ENCODE data around the gene FUNDC2.

The FUNDC2 gene

GRCh38 chrX:155026727-155027508 lies at the start of gene FUNDC2:
FUNDC2 (plus strand) TSS chrX:155026844; CDS start chrX:155026939, 95 bp downstream.
- TF ChIP-seq CTCF (conservative IDR thresholded peaks at IDR 0.05; ENCODE audit: control insufficient read depth, insufficient read depth, low read depth, low read length): no peak
- H3K4me3 ChIP-seq (ENCODE audit: control insufficient read depth, low read depth, low read length): peak within 1 kb of the TSS; percentile 75
- DNase-seq (ENCODE audit: low read depth): peak; percentile 88

- TF ChIP-seq CTCF (conservative IDR thresholded peaks at IDR 0.05; ENCODE audit: control insufficient read depth, insufficient read depth, low read depth, low read length): no peak
- no peak for DNase-seq (ENCODE audit: low read depth)
- H3K4me3 ChIP-seq (ENCODE audit: control insufficient read depth, low read depth, low read length): no peak overlapping the region
Measured at GRCh38 chrX:154979629-154980028, 47.0 kb upstream of the FUNDC2 start.

- TF ChIP-seq CTCF (conservative IDR thresholded peaks at IDR 0.05; ENCODE audit: control insufficient read depth, insufficient read depth, low read depth, low read length): peak; percentile 56
- peak; percentile 66 for DNase-seq (ENCODE audit: low read depth)
- peak overlapping the region; percentile 47 for H3K4me3 ChIP-seq (ENCODE audit: control insufficient read depth, low read depth, low read length)
Measured at GRCh38 chrX:154980330-154981115, 46.1 kb upstream of the FUNDC2 start.

GRCh38 chrX:154981116-154981411 lies 45.6 kb upstream of the FUNDC2 start:
- TF ChIP-seq CTCF (conservative IDR thresholded peaks at IDR 0.05; ENCODE audit: control insufficient read depth, insufficient read depth, low read depth, low read length): no peak
- no peak overlapping the region for H3K4me3 ChIP-seq (ENCODE audit: control insufficient read depth, low read depth, low read length)

GRCh38 chrX:154986826-154987575 lies 39.6 kb upstream of the FUNDC2 start:
- peak; percentile 2 for DNase-seq (ENCODE audit: low read depth)
- no peak overlapping the region for H3K4me3 ChIP-seq (ENCODE audit: control insufficient read depth, low read depth, low read length)
- TF ChIP-seq CTCF (conservative IDR thresholded peaks at IDR 0.05; ENCODE audit: control insufficient read depth, insufficient read depth, low read depth, low read length): no peak

More at GRCh38 chrX:154981116-154981411, 45.6 kb upstream of the FUNDC2 start:
- DNase-seq (ENCODE audit: low read depth): no peak

GRCh38 chrX:154987940-154988339 lies 38.7 kb upstream of the FUNDC2 start:
- TF ChIP-seq CTCF (conservative IDR thresholded peaks at IDR 0.05; ENCODE audit: control insufficient read depth, insufficient read depth, low read depth, low read length): no peak
- DNase-seq (ENCODE audit: low read depth): no peak
- H3K4me3 ChIP-seq (ENCODE audit: control insufficient read depth, low read depth, low read length): no peak overlapping the region

Measured in fibroblast of mammary gland (primary cell).